Measurements from ENCODE around the gene KLHL29.

DNA sequence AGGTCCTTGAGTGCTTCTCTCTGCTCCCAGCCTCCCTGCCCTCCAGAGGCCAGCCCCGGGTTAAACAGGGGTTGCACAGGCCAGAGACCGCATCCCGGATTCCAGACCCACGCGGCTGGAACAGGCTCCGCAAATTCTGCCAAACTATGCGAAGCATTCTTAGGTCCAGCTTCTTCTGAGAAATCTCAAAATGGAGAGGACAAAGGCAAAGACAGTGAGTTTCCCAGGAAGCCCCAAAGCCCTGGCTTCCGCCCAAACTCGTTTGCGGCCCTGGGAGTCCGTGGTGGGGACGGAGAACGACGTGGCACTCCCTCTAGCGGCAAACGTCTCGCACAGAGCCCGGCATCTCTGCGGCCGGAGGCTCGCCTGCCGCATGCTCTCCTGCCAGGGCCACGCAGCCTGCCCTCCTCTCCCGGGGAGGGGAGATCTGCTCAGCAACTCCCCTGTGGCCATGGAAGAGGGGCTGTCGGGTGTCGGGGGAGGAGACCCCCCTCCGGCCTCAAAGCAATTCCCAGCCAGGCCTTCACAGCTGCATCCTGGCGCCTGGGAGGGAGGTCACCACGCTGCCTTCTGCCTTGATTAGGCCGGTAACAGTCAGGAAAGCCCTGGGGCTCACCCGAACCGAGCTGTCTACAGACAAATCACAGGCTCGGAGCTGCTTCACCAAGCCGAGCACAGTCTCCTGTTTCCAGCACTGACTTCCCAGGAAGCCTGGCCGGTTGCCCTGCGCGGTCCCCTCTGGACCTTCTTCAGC is 33.4 kb upstream of the KLHL29 start:
- TF ChIP-seq, protein P1, sequence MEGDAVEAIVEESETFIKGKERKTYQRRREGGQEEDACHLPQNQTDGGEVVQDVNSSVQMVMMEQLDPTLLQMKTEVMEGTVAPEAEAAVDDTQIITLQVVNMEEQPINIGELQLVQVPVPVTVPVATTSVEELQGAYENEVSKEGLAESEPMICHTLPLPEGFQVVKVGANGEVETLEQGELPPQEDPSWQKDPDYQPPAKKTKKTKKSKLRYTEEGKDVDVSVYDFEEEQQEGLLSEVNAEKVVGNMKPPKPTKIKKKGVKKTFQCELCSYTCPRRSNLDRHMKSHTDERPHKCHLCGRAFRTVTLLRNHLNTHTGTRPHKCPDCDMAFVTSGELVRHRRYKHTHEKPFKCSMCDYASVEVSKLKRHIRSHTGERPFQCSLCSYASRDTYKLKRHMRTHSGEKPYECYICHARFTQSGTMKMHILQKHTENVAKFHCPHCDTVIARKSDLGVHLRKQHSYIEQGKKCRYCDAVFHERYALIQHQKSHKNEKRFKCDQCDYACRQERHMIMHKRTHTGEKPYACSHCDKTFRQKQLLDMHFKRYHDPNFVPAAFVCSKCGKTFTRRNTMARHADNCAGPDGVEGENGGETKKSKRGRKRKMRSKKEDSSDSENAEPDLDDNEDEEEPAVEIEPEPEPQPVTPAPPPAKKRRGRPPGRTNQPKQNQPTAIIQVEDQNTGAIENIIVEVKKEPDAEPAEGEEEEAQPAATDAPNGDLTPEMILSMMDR (IDR thresholded peaks at IDR 0.05; ENCODE audit: insufficient read depth, low read length): peak; percentile 80
- TF ChIP-seq, protein P2, sequence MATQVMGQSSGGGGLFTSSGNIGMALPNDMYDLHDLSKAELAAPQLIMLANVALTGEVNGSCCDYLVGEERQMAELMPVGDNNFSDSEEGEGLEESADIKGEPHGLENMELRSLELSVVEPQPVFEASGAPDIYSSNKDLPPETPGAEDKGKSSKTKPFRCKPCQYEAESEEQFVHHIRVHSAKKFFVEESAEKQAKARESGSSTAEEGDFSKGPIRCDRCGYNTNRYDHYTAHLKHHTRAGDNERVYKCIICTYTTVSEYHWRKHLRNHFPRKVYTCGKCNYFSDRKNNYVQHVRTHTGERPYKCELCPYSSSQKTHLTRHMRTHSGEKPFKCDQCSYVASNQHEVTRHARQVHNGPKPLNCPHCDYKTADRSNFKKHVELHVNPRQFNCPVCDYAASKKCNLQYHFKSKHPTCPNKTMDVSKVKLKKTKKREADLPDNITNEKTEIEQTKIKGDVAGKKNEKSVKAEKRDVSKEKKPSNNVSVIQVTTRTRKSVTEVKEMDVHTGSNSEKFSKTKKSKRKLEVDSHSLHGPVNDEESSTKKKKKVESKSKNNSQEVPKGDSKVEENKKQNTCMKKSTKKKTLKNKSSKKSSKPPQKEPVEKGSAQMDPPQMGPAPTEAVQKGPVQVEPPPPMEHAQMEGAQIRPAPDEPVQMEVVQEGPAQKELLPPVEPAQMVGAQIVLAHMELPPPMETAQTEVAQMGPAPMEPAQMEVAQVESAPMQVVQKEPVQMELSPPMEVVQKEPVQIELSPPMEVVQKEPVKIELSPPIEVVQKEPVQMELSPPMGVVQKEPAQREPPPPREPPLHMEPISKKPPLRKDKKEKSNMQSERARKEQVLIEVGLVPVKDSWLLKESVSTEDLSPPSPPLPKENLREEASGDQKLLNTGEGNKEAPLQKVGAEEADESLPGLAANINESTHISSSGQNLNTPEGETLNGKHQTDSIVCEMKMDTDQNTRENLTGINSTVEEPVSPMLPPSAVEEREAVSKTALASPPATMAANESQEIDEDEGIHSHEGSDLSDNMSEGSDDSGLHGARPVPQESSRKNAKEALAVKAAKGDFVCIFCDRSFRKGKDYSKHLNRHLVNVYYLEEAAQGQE (IDR thresholded peaks at IDR 0.05; ENCODE audit: insufficient replicate concordance, low read depth): no peak
- no peak for TF ChIP-seq POLR2AphosphoS5 (IDR thresholded peaks at IDR 0.05; ENCODE audit: low read depth)

Data from HL-60 (cell line).